ENCODE results near the gene SIPA1L2.

SIPA1L2 gene

DNA sequence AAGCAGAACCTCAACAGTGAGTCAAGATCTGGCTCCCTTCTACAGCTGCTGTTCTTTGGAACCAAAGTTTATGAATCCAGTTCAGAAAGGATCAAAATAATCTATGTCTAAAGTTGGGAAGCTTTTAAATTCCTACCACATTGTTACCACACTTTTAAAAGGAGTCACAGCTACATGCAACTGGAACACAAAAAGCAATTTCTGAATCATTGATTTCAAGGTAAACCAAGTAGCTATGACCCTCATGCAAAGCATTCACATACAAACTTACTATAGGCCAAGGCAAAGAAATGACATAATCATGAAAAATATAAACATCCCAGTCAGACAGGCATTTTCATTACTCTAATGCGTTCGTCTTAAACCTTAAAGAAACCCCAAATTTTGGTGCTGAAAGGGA, 3.5 kb downstream of the SIPA1L2 start:
- no peak overlapping the region for H3K4me3 ChIP-seq (ENCODE audit: low read depth in 1 of 2, low read length in 2 of 2)
- no peaks in the 10 kb centered on the region for H3K9me3 ChIP-seq (ENCODE audit: control insufficient read depth in 1 of 2, low read length in 2 of 2)
- no peak overlapping the region for H3K27ac ChIP-seq (ENCODE audit: low read length)
- peaks cover 12 to 22% of the 10 kb centered on the region in 2 donors for H3K4me1 ChIP-seq (ENCODE audit: control insufficient read depth in 1 of 2, insufficient read depth in 2 of 2, low read length in 2 of 2)
- H3K27me3 ChIP-seq (ENCODE audit: low read depth, low read length): no peaks in the 10 kb centered on the region
- H3K36me3 ChIP-seq (ENCODE audit: control insufficient read depth in 1 of 2, insufficient read depth in 2 of 2, low read length in 2 of 2): no peaks in the 10 kb centered on the region

DNA sequence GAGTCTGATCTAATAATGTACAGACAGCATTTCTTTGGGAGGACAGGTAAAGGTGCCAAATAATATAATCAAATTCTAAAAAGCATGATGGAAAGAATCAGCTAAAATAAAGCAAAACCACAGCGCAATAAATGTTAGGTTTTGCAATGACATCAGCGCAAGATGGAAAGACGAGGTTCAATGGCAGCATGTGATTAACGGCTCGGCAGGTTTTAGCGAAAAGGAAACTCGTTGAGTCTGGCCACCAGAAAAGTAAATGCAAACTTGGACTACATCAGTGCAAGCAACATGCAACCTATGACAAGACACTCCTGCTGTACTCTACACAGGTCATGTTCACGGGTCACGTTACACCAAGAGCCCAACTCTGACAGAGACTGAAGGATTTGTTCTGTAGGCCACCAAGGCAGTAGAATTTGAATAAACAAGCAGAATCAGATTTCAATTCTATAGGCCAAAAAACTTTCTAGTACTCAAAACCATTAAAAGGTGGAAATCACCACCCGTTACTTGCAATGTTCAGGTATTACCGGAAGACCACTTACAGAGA, 4.5 kb downstream of the SIPA1L2 start:
- Histone ChIP-seq H3K27me3 (ENCODE audit: low read depth, low read length) (no peaks in the 10 kb centered on the region), H3K9me3 (ENCODE audit: control insufficient read depth in 1 of 2, low read length in 2 of 2) (no peaks in the 10 kb centered on the region), H3K36me3 (ENCODE audit: control insufficient read depth in 1 of 2, insufficient read depth in 2 of 2, low read length in 2 of 2) (no peaks in the 10 kb centered on the region), H3K27ac (ENCODE audit: low read length) (peak overlapping the region; percentile 17), H3K4me3 (ENCODE audit: low read depth in 1 of 2, low read length in 2 of 2) (no peak overlapping the region), H3K4me1 (ENCODE audit: control insufficient read depth in 1 of 2, insufficient read depth in 2 of 2, low read length in 2 of 2) (peaks cover 20 to 22% of the 10 kb centered on the region in 2 donors)

DNA sequence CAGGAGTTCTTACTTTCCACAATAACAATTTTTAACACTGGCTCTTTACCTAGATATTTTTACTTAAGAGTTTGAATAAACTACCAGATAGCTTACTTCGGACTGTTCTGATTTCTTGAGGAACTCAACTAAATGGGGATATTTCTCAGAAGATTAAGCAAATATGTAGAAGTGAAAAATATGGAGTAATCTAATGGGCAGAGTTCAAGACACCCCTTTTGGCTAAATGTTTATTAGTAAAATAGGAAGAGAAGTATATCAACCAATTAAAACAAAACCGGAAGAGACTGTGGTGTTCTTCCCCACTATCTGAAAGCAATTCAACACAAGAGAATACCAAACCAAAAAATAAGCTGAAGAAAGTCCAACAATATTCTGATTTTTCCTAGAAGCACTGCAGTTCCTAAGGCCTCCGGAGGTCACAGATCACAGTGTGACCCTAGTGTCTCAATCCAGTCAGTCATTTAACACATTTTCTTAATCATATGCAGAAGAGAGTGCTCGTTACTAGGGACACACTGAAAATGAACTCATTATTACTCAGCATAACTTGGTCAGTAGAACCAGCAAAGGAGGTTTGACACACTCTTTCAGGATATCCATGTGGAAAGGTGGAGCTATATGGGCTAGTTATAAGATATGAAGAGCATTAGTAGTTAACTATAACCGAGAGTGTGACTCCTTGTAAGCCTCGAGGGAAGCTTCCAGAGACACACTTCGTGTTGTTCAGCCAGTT, 5.2 kb downstream of the SIPA1L2 start:
- Histone ChIP-seq H3K4me1 (ENCODE audit: control insufficient read depth in 1 of 2, insufficient read depth in 2 of 2, low read length in 2 of 2) (peaks cover 26% of the 10 kb centered on the region in 2 donors), H3K4me3 (ENCODE audit: low read depth in 1 of 2, low read length in 2 of 2) (no peak overlapping the region), H3K27me3 (ENCODE audit: low read depth, low read length) (no peaks in the 10 kb centered on the region), H3K27ac (ENCODE audit: low read length) (peak overlapping the region; percentile 17), H3K9me3 (ENCODE audit: control insufficient read depth in 1 of 2, low read length in 2 of 2) (no peaks in the 10 kb centered on the region), H3K36me3 (ENCODE audit: control insufficient read depth in 1 of 2, insufficient read depth in 2 of 2, low read length in 2 of 2) (no peaks in the 10 kb centered on the region)

GRCh38 chr1:232622981-232623380, 7.0 kb downstream of the SIPA1L2 start:
- Histone ChIP-seq H3K9me3 (ENCODE audit: control insufficient read depth in 1 of 2, low read length in 2 of 2) (no peaks in the 10 kb centered on the region), H3K4me1 (ENCODE audit: control insufficient read depth in 1 of 2, insufficient read depth in 2 of 2, low read length in 2 of 2) (peaks cover 19 to 26% of the 10 kb centered on the region in 2 donors), H3K27me3 (ENCODE audit: low read depth, low read length) (no peaks in the 10 kb centered on the region), H3K36me3 (ENCODE audit: control insufficient read depth in 1 of 2, insufficient read depth in 2 of 2, low read length in 2 of 2) (no peaks in the 10 kb centered on the region), H3K27ac (ENCODE audit: low read length) (peak overlapping the region; percentile 57), H3K4me3 (ENCODE audit: low read depth in 1 of 2, low read length in 2 of 2) (no peak overlapping the region)

DNA sequence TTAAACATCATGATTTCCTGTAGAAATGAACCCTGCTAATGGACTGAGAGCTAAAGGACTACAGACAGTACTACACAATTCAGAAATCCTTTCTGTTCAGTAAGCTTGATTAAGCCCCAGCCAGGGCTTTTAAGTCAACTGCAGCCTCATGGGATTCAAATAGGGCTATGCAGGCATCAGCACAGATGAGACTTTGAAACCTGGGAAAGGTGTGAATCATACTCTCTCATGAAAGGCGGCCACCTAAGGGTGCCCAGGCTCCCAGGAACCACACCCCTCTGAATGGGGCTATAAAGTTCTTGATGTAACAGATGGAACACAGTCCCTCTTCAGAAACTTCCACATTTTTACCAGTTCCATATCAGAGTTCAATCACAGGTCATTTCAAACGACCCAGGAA, 7.6 kb downstream of the SIPA1L2 start:
- H3K9me3 ChIP-seq (ENCODE audit: control insufficient read depth in 1 of 2, low read length in 2 of 2): no peaks in the 10 kb centered on the region
- no peaks in the 10 kb centered on the region for H3K27me3 ChIP-seq (ENCODE audit: low read depth, low read length)
- H3K4me1 ChIP-seq (ENCODE audit: control insufficient read depth in 1 of 2, insufficient read depth in 2 of 2, low read length in 2 of 2): peaks cover 13 to 26% of the 10 kb centered on the region in 2 donors
- no peak overlapping the region for H3K4me3 ChIP-seq (ENCODE audit: low read depth in 1 of 2, low read length in 2 of 2)
- no peak overlapping the region for H3K27ac ChIP-seq (ENCODE audit: low read length)
- H3K36me3 ChIP-seq (ENCODE audit: control insufficient read depth in 1 of 2, insufficient read depth in 2 of 2, low read length in 2 of 2): no peaks in the 10 kb centered on the region

GRCh38 chr1:232621050-232621449, 8.9 kb downstream of the SIPA1L2 start:
- Histone ChIP-seq H3K4me3 (ENCODE audit: low read depth in 1 of 2, low read length in 2 of 2) (no peak overlapping the region), H3K4me1 (ENCODE audit: control insufficient read depth in 1 of 2, insufficient read depth in 2 of 2, low read length in 2 of 2) (peaks cover 13% of the 10 kb centered on the region in 2 donors), H3K36me3 (ENCODE audit: control insufficient read depth in 1 of 2, insufficient read depth in 2 of 2, low read length in 2 of 2) (no peaks in the 10 kb centered on the region), H3K27me3 (ENCODE audit: low read depth, low read length) (no peaks in the 10 kb centered on the region), H3K27ac (ENCODE audit: low read length) (peak overlapping the region; percentile 80), H3K9me3 (ENCODE audit: control insufficient read depth in 1 of 2, low read length in 2 of 2) (no peaks in the 10 kb centered on the region)

- H3K4me1 ChIP-seq (ENCODE audit: control insufficient read depth in 1 of 2, insufficient read depth in 2 of 2, low read length in 2 of 2): peaks cover 13% of the 10 kb centered on the region in 2 donors
- peak overlapping the region in 1 of 2 donors; percentile 27 for H3K4me3 ChIP-seq (ENCODE audit: low read depth in 1 of 2, low read length in 2 of 2)
- peak overlapping the region; percentile 80 for H3K27ac ChIP-seq (ENCODE audit: low read length)
- no peaks in the 10 kb centered on the region for H3K27me3 ChIP-seq (ENCODE audit: low read depth, low read length)
- H3K9me3 ChIP-seq (ENCODE audit: control insufficient read depth in 1 of 2, low read length in 2 of 2): no peaks in the 10 kb centered on the region
- H3K36me3 ChIP-seq (ENCODE audit: control insufficient read depth in 1 of 2, insufficient read depth in 2 of 2, low read length in 2 of 2): no peaks in the 10 kb centered on the region
Measured at GRCh38 chr1:232620356-232620969, 9.5 kb downstream of the SIPA1L2 start.

- H3K9me3 ChIP-seq (ENCODE audit: control insufficient read depth in 1 of 2, low read length in 2 of 2): no peaks in the 10 kb centered on the region
- no peaks in the 10 kb centered on the region for H3K27me3 ChIP-seq (ENCODE audit: low read depth, low read length)
- H3K27ac ChIP-seq (ENCODE audit: low read length): no peak overlapping the region
- H3K4me1 ChIP-seq (ENCODE audit: control insufficient read depth in 1 of 2, insufficient read depth in 2 of 2, low read length in 2 of 2): peaks cover 13 to 20% of the 10 kb centered on the region in 2 donors
- H3K36me3 ChIP-seq (ENCODE audit: control insufficient read depth in 1 of 2, insufficient read depth in 2 of 2, low read length in 2 of 2): no peaks in the 10 kb centered on the region
- no peak overlapping the region for H3K4me3 ChIP-seq (ENCODE audit: low read depth in 1 of 2, low read length in 2 of 2)
Measured at GRCh38 chr1:232617237-232617636, 12.7 kb downstream of the SIPA1L2 start.

GRCh38 chr1:232615306-232615800, 14.6 kb downstream of the SIPA1L2 start:
- peaks cover 6 to 21% of the 10 kb centered on the region in 2 donors for H3K4me1 ChIP-seq (ENCODE audit: control insufficient read depth in 1 of 2, insufficient read depth in 2 of 2, low read length in 2 of 2)
- H3K27ac ChIP-seq (ENCODE audit: low read length): no peak overlapping the region
- no peak overlapping the region for H3K4me3 ChIP-seq (ENCODE audit: low read depth in 1 of 2, low read length in 2 of 2)
- H3K9me3 ChIP-seq (ENCODE audit: control insufficient read depth in 1 of 2, low read length in 2 of 2): no peaks in the 10 kb centered on the region
- no peaks in the 10 kb centered on the region for H3K36me3 ChIP-seq (ENCODE audit: control insufficient read depth in 1 of 2, insufficient read depth in 2 of 2, low read length in 2 of 2)
- H3K27me3 ChIP-seq (ENCODE audit: low read depth, low read length): no peaks in the 10 kb centered on the region

DNA sequence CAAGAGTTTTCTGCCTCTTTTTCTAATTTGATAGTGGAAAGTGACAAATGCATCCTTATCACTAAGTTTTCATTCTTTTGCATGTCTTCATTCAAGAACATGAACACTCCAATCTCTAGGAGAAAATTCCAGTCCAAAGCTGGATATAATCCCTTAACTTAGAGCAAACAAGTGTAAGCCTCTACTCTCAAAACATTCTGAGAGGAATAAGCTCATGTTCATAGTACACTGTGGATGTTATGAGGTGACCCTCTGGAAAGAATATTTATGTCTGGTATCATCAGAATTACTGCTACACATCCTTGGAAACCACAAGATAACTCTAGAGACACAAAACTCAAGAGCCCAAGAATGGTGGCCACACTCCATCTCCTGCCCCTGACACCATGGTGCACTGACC, 15.1 kb downstream of the SIPA1L2 start:
- Histone ChIP-seq H3K9me3 (ENCODE audit: control insufficient read depth in 1 of 2, low read length in 2 of 2) (no peaks in the 10 kb centered on the region), H3K4me3 (ENCODE audit: low read depth in 1 of 2, low read length in 2 of 2) (no peak overlapping the region), H3K4me1 (ENCODE audit: control insufficient read depth in 1 of 2, insufficient read depth in 2 of 2, low read length in 2 of 2) (peaks cover 5 to 16% of the 10 kb centered on the region in 2 donors), H3K27me3 (ENCODE audit: low read depth, low read length) (no peaks in the 10 kb centered on the region), H3K36me3 (ENCODE audit: control insufficient read depth in 1 of 2, insufficient read depth in 2 of 2, low read length in 2 of 2) (no peaks in the 10 kb centered on the region), H3K27ac (ENCODE audit: low read length) (no peak overlapping the region)

DNA sequence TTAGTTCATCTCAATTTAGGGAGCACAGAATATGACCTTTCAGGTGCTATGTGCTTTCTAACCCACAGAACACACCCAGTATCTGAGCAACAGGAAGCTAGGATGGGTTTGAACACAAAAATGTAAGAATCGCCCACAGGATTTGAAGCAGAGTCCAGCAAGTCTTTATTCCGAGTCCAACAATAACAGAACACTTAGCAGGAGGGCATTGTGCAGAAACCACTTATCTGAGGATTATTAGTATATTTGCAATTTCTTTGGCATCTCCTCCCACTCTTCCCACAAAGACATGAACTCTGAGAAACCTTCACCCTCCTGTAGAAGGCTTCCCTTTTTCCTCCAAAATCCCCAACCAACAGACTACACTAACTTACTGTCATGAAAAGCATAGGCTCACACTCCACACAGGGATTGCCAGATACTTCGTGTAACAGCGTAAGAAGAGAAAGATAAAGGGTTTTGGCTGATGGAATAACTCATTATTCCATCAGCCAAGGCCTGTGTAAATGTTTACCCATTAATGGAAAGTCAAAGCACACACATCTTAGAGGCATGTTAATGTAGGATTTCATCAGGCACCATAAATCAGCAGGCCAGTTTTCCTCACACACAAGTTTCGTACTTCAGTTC, 16.1 kb downstream of the SIPA1L2 start:
- H3K4me1 ChIP-seq (ENCODE audit: control insufficient read depth in 1 of 2, insufficient read depth in 2 of 2, low read length in 2 of 2): peaks cover 5 to 14% of the 10 kb centered on the region in 2 donors
- H3K9me3 ChIP-seq (ENCODE audit: control insufficient read depth in 1 of 2, low read length in 2 of 2): no peaks in the 10 kb centered on the region
- no peaks in the 10 kb centered on the region for H3K27me3 ChIP-seq (ENCODE audit: low read depth, low read length)
- no peaks in the 10 kb centered on the region for H3K36me3 ChIP-seq (ENCODE audit: control insufficient read depth in 1 of 2, insufficient read depth in 2 of 2, low read length in 2 of 2)
- no peak overlapping the region for H3K4me3 ChIP-seq (ENCODE audit: low read depth in 1 of 2, low read length in 2 of 2)
- H3K27ac ChIP-seq (ENCODE audit: low read length): no peak overlapping the region
